Ovary (tissue), 9 donors: ENCODE data around the gene PNMA8C. TPM values are rescaled to one million over a fixed set of nuclear protein-coding genes. Genes with fewer than 3 reads are reported as not detected.

Source experiments
- DNase-seq, 5 donors: peaks; one replicate each; pipeline ENCODE4 v3.0.0-alpha.2; 2019 to 2020
- H3K27ac ChIP-seq, 2 donors: fragments of 200-600 bp; one replicate each; pipeline versions ENCODE4 v1.5.1 to v1.8.0; 2019 to 2022
- H3K27me3 ChIP-seq: fragments of 200-600 bp; one replicate; pipeline ENCODE4 v1.8.0; 2022
- H3K36me3 ChIP-seq: fragments of 200-600 bp; sonication (generic); one replicate; pipeline ENCODE4 v1.5.1; 2019
- H3K4me1 ChIP-seq: one replicate; pipeline ENCODE4 v1.8.1; 2013; ENCODE audit warnings: mild to moderate bottlenecking, moderate library complexity; ENCODE audit not compliant: insufficient read depth
- H3K4me3 ChIP-seq: fragments of 200-600 bp; sonication (generic); one replicate; pipeline ENCODE4 v1.5.1; 2017
- H3K9me3 ChIP-seq, 2 donors: fragments of 200-600 bp in 1 of 2; sonication (generic) in 1 of 2; one replicate each; pipeline versions ENCODE4 v1.5.1 to v1.8.1; 2013 to 2019; ENCODE audit warnings: mild to moderate bottlenecking in 1 of 2, moderate library complexity in 1 of 2
- CTCF ChIP-seq, 3 donors: fragments of 450-650 bp in 2 of 3; fragments of 200-600 bp in 1 of 3; IDR thresholded peaks; one replicate each; pipeline versions ENCODE4 v1.5.1 to v1.8.0; 2016 to 2022; ENCODE audit warnings: antibody characterized with exemption in 3 of 3, mild to moderate bottlenecking in 1 of 3
- EP300 ChIP-seq: sonication (generic); formaldehyde crosslinking; IDR thresholded peaks from one replicate; pipeline ENCODE4 v1.6.1; 2017; ENCODE audit warnings: antibody characterized with exemption
- POLR2A ChIP-seq: fragments of 450-650 bp; IDR thresholded peaks from one replicate; pipeline ENCODE4 v1.6.1; 2017; ENCODE audit warnings: antibody characterized with exemption, mild to moderate bottlenecking, moderate library complexity
- WGBS, 3 donors: extraction: QIAGEN DNeasy Blood & Tissue Kit in 1 of 3; methylation state at CpG; one replicate each; pipeline versions ENCODE4 v1.1.5 to v1.1.7; 2013 to 2017; 5-methylcytosine and 5-hydroxymethylcytosine counted together
- intact Hi-C, 4 donors: fragments of 100-400 bp; cut with DNase I; formaldehyde crosslinking; loops; one replicate each; pipeline versions ENCODE4 v1.11.0 to v1.15.1; 2022 to 2023
- polyA plus RNA-seq, 2 donors: library from polyadenylated mRNA; stranded (reverse); fragments of 200-250 nt in 1 of 2; fragments of 350-450 nt in 1 of 2; fragmentation: Illumina TruSeq in 1 of 2; extraction: RNeasy Lipid Tissue Mini Kit (QIAGEN cat#74804) in 1 of 2; gene quantifications; one replicate each; pipeline ENCODE4 v1.2.3, GENCODE V29; 2013 to 2014
- total RNA-seq, 7 donors: library from RNA; depleted of rRNA in 2 of 7; stranded (reverse); fragments of >200 nt in 2 of 7; fragmentation: NEBNext Ultra II Directional in 3 of 7; extraction: Animal tissue kit (Norgen Biotek cat#: 25700) in 3 of 7; gene quantifications; one replicate each; pipeline versions ENCODE4 v1.1.0 to v1.2.4, GENCODE V29; 2016 to 2023
- donor health status: DM: no; HTN: no; CAD: no; lungs with moderate emphysema.
- donor health status: DM: no; HTN: no; CAD: no.
- donor health status: Bipolar disorder and iron deficiency.
- donor health status: DM: yes; HTN: yes; CAD: no.
- donor health status: DM: no; HTN: no; CAD: no.
- donor health status: DM: yes; HTN: yes; CAD: no.

The PNMA8C gene
- total and polyA plus RNA-seq, 9 donors: 0.15 to 0.82 (median 0.35) TPM; not detected in 1

- DNase-seq: no peak
- Histone ChIP-seq H3K36me3 (no peaks in the 10 kb centered on the region), H3K4me3 (no peak overlapping the region), H3K27ac (no peak overlapping the region), H3K4me1 (no peaks in the 10 kb centered on the region), H3K27me3 (no peaks in the 10 kb centered on the region), H3K9me3 (no peaks in the 10 kb centered on the region)
- TF ChIP-seq CTCF (IDR thresholded peaks at IDR 0.05): no peak
- TF ChIP-seq POLR2A: no peak
- no peak for TF ChIP-seq EP300
- WGBS, 3 donors: 49 to 56% (median 51%) methylated on average over 6 of the region's 6 CpGs
- intact Hi-C loops: no loop called here
Observed at GRCh38 chr19:46451352-46451751, 22.6 kb upstream of the PNMA8C start.

GRCh38 chr19:46450737-46451136 lies 22.0 kb upstream of the PNMA8C start:
- Histone ChIP-seq H3K36me3 (no peaks in the 10 kb centered on the region), H3K27ac (no peak overlapping the region), H3K27me3 (no peaks in the 10 kb centered on the region), H3K9me3 (no peaks in the 10 kb centered on the region), H3K4me1 (no peaks in the 10 kb centered on the region), H3K4me3 (no peak overlapping the region)
- WGBS, 3 donors: 26 to 35% (median 32%) methylated on average over 5 of the region's 5 CpGs
- TF ChIP-seq EP300 (no peak), POLR2A (no peak), CTCF (IDR thresholded peaks at IDR 0.05) (no peak)
- intact Hi-C loops: no loop called here
- DNase-seq: no peak

GRCh38 chr19:46449228-46449627 lies 20.5 kb upstream of the PNMA8C start:
- no peaks in the 10 kb centered on the region for H3K9me3 ChIP-seq
- H3K4me1 ChIP-seq: no peaks in the 10 kb centered on the region
- intact Hi-C loops: no loop called here
- H3K4me3 ChIP-seq: no peak overlapping the region
- no peaks in the 10 kb centered on the region for H3K36me3 ChIP-seq
- H3K27me3 ChIP-seq: no peaks in the 10 kb centered on the region
- no peak for TF ChIP-seq POLR2A
- no peak for TF ChIP-seq CTCF (IDR thresholded peaks at IDR 0.05)
- 60 to 62% (median 61%) methylated on average over 7 of the region's 7 CpGs for WGBS, 3 donors
- no peak for DNase-seq
- H3K27ac ChIP-seq: no peak overlapping the region

GRCh38 chr19:46448601-46449000 lies 19.9 kb upstream of the PNMA8C start:
- no peak overlapping the region for H3K27ac ChIP-seq
- H3K4me1 ChIP-seq: no peaks in the 10 kb centered on the region
- H3K36me3 ChIP-seq: no peaks in the 10 kb centered on the region
- no peaks in the 10 kb centered on the region for H3K27me3 ChIP-seq
- intact Hi-C loops: no loop called here
- no peak overlapping the region for H3K4me3 ChIP-seq
- TF ChIP-seq POLR2A: no peak
- TF ChIP-seq CTCF (IDR thresholded peaks at IDR 0.05): no peak
- no peak for TF ChIP-seq EP300
- no peaks in the 10 kb centered on the region for H3K9me3 ChIP-seq
- DNase-seq: no peak
- 92 to 96% (median 94%) methylated on average over 10 of the region's 10 CpGs for WGBS, 3 donors

GRCh38 chr19:46447824-46448223 lies 19.1 kb upstream of the PNMA8C start:
- TF ChIP-seq EP300: no peak
- TF ChIP-seq CTCF (IDR thresholded peaks at IDR 0.05): no peak
- TF ChIP-seq POLR2A: no peak
- peaks cover 4% of the 10 kb centered on the region for H3K4me1 ChIP-seq
- H3K9me3 ChIP-seq: no peaks in the 10 kb centered on the region
- WGBS, 3 donors: 31 to 35% (median 32%) methylated on average over 5 of the region's 5 CpGs
- H3K4me3 ChIP-seq: no peak overlapping the region
- H3K27ac ChIP-seq: peak overlapping the region in 1 of 2 donors; percentile 70
- H3K36me3 ChIP-seq: no peaks in the 10 kb centered on the region
- intact Hi-C loops: no loop called here
- H3K27me3 ChIP-seq: no peaks in the 10 kb centered on the region
- DNase-seq: no peak
